Measurements from ENCODE around the gene ADCYAP1R1. TPM values are rescaled to one million over a fixed set of nuclear protein-coding genes. Genes with fewer than 3 reads are reported as not detected.

The ADCYAP1R1 gene
- total RNA-seq, 1 donor from 2014 or later = not detected

- TF ChIP-seq CTCF (conservative IDR thresholded peaks at IDR 0.05; ENCODE audit: low read depth, low read length) = no peak
- DNase-seq (ENCODE audit: low read depth) = no peak
- H3K4me3 ChIP-seq (ENCODE audit: low read depth, low read length) = no peak overlapping the region
These were observed 356 bp downstream of the ADCYAP1R1 start for GRCh38 chr7:31052487-31052840.

- TF ChIP-seq CTCF (conservative IDR thresholded peaks at IDR 0.05; ENCODE audit: low read depth, low read length) = no peak
- no peak overlapping the region for H3K4me3 ChIP-seq (ENCODE audit: low read depth, low read length)
- DNase-seq (ENCODE audit: low read depth) = no peak
These were observed 913 bp downstream of the ADCYAP1R1 start for GRCh38 chr7:31052841-31053601.

GRCh38 chr7:31053986-31054385, 1.9 kb downstream of the ADCYAP1R1 start:
- no peak for TF ChIP-seq CTCF (conservative IDR thresholded peaks at IDR 0.05; ENCODE audit: low read depth, low read length)
- H3K4me3 ChIP-seq (ENCODE audit: low read depth, low read length) = no peak overlapping the region
- no peak for DNase-seq (ENCODE audit: low read depth)

GRCh38 chr7:31054608-31055278, 2.6 kb downstream of the ADCYAP1R1 start:
- no peak for TF ChIP-seq CTCF (conservative IDR thresholded peaks at IDR 0.05; ENCODE audit: low read depth, low read length)
- no peak for DNase-seq (ENCODE audit: low read depth)
- no peak overlapping the region for H3K4me3 ChIP-seq (ENCODE audit: low read depth, low read length)

GRCh38 chr7:31055471-31055870, 3.4 kb downstream of the ADCYAP1R1 start:
- no peak for DNase-seq (ENCODE audit: low read depth)
- no peak for TF ChIP-seq CTCF (conservative IDR thresholded peaks at IDR 0.05; ENCODE audit: low read depth, low read length)
- H3K4me3 ChIP-seq (ENCODE audit: low read depth, low read length) = no peak overlapping the region

- no peak overlapping the region for H3K4me3 ChIP-seq (ENCODE audit: low read depth, low read length)
- TF ChIP-seq CTCF (conservative IDR thresholded peaks at IDR 0.05; ENCODE audit: low read depth, low read length) = no peak
- DNase-seq (ENCODE audit: low read depth) = no peak
These were observed 4.8 kb downstream of the ADCYAP1R1 start for GRCh38 chr7:31056775-31057346.

Data from epithelial cell of proximal tubule (primary cell).